PC-3 (cell line): Measurements from ENCODE around the gene HOXB2. TPM values are rescaled to one million over a fixed set of nuclear protein-coding genes. Genes with fewer than 3 reads are reported as not detected.

Experiments
- ATAC-seq: fragments of 200-7000 bp; cut with Tn5 transposase; 2 replicates; pipeline ENCODE4 v1.9.1; 2020; ENCODE audit warnings: mild to moderate bottlenecking, moderate library complexity
- BruUV-seq: library from RNA; stranded (reverse); fragments of 400-500 nt; replicated peaks from 2 replicates; lab custom pipeline; 2021; lab: Mats Ljungman, UMichigan
- CTCF ChIA-PET: fragments of 300-600 bp; sonication (Branson Sonifier 250); formaldehyde crosslinking; loops from one replicate; lab custom pipeline; 2022; ENCODE audit warnings: antibody characterized with exemption; lab: Charles Lee
- POLR2A ChIA-PET: fragments of 300-600 bp; sonication (Branson Sonifier 250); formaldehyde crosslinking; loops from one replicate; lab custom pipeline; 2022; ENCODE audit warnings: antibody characterized with exemption; ENCODE audit not compliant: unreplicated experiment; lab: Charles Lee
- DNase-seq: peaks from one replicate; pipeline ENCODE4 v3.0.0-alpha.2; 2015
- H2AFZ ChIP-seq: fragments of 300-600 bp; sonication (generic); 2 replicates; pipeline ENCODE4 v1.6.0; 2016; ENCODE audit warnings: antibody characterized with exemption, low read length
- H3F3A ChIP-seq: fragments of 300-600 bp; sonication (generic); one replicate; pipeline ENCODE4 v1.6.0; 2017; ENCODE audit warnings: antibody characterized with exemption, low read length, control low read depth, mild to moderate bottlenecking; ENCODE audit not compliant: unreplicated experiment
- H3K27ac ChIP-seq: fragments of 300-600 bp; sonication (generic); 2 replicates; pipeline ENCODE4 v1.5.1; 2016; ENCODE audit warnings: mild to moderate bottlenecking, low read length
- H3K27me3 ChIP-seq: fragments of 300-600 bp; sonication (generic); 2 replicates; pipeline ENCODE4 v1.6.1; 2016; ENCODE audit warnings: low read length, mixed read lengths
- H3K36me3 ChIP-seq: fragments of 300-600 bp; sonication (generic); 2 replicates; pipeline ENCODE4 v1.6.1; 2016; ENCODE audit warnings: low read depth, mixed run types, low read length, mixed read lengths
- H3K4me1 ChIP-seq: fragments of 300-600 bp; sonication (generic); 2 replicates; pipeline ENCODE4 v1.5.1; 2016; ENCODE audit warnings: low read length; ENCODE audit not compliant: insufficient read depth
- H3K4me2 ChIP-seq: fragments of 300-600 bp; sonication (generic); 2 replicates; pipeline ENCODE4 v1.6.0; 2016; ENCODE audit warnings: low read length
- H3K4me3 ChIP-seq: fragments of 300-600 bp; sonication (generic); 2 replicates; pipeline ENCODE4 v1.5.1; 2016; ENCODE audit warnings: mild to moderate bottlenecking, low read length, mixed read lengths
- H3K79me2 ChIP-seq: fragments of 300-600 bp; sonication (generic); 2 replicates; pipeline ENCODE4 v1.6.1; 2017; ENCODE audit warnings: low read length, mixed read lengths
- H3K9ac ChIP-seq: fragments of 300-600 bp; sonication (generic); 2 replicates; pipeline ENCODE4 v1.6.0; 2016; ENCODE audit warnings: mild to moderate bottlenecking, low read length
- H3K9me2 ChIP-seq: fragments of 300-600 bp; sonication (generic); replicated peaks from 2 replicates; pipeline ENCODE4 v1.6.1; 2016; ENCODE audit warnings: mixed run types, low read length, mixed read lengths
- H3K9me3 ChIP-seq: fragments of 300-600 bp; sonication (generic); 2 replicates; pipeline ENCODE4 v1.6.1; 2016; ENCODE audit warnings: low read length, mixed read lengths
- H4K20me1 ChIP-seq: fragments of 300-600 bp; sonication (generic); 2 replicates; pipeline ENCODE4 v1.6.1; 2016; ENCODE audit warnings: low read length, mixed read lengths
- CTCF ChIP-seq: fragments of 300-600 bp; sonication (generic); conservative IDR thresholded peaks from 2 replicates; pipeline ENCODE4 v1.5.1; 2017; ENCODE audit warnings: antibody characterized with exemption, low read depth, mild to moderate bottlenecking, low read length
- EZH2 ChIP-seq: fragments of 300-600 bp; sonication (generic); IDR thresholded peaks from one replicate; pipeline ENCODE4 v1.6.1; 2017; ENCODE audit warnings: antibody characterized with exemption, mild to moderate bottlenecking, low read length; ENCODE audit not compliant: unreplicated experiment
- EZH2phosphoT487 ChIP-seq: fragments of 300-600 bp; sonication (generic); IDR thresholded peaks from 2 replicates; pipeline ENCODE4 v1.6.1; 2018; ENCODE audit warnings: mild to moderate bottlenecking, antibody characterized with exemption, low read length, borderline replicate concordance
- intact Hi-C: fragments of 100-400 bp; cut with micrococcal nuclease; formaldehyde crosslinking; loops from 2 replicates; pipeline ENCODE4 v1.9.0; 2023
- total RNA-seq: library from RNA; depleted of rRNA; stranded (reverse); fragments of >200 nt; gene quantifications from 2 replicates; pipeline ENCODE4 v1.2.3, GENCODE V29; 2014

HOXB2 gene
- total RNA-seq, 1 experiment from 2014 or later = 1.1 TPM

- H3K27ac ChIP-seq = no peak overlapping the region
- no peak overlapping the region for H3K4me2 ChIP-seq
- intact Hi-C loops = no loop called here
- H3K4me3 ChIP-seq = no peak overlapping the region
- no peak overlapping the region for H2AFZ ChIP-seq
- TF ChIP-seq EZH2 = no peak
- TF ChIP-seq EZH2phosphoT487 = no peak
- no peak for TF ChIP-seq CTCF
- no peak overlapping the region for H3K9ac ChIP-seq
- H3K9me3 ChIP-seq = no peaks in the 10 kb centered on the region
- CTCF ChIA-PET = no interaction called here
- H4K20me1 ChIP-seq = no peaks in the 10 kb centered on the region
- H3K27me3 ChIP-seq = no peaks in the 10 kb centered on the region
- no peak for DNase-seq
- H3K4me1 ChIP-seq = 0 out of 2 replicates have a peak, but pooled peaks cover 2% of the 10 kb centered on the region
- no peaks in the 10 kb centered on the region for H3F3A ChIP-seq
- POLR2A ChIA-PET = no interaction called here
- BruUV-seq = no TSS peak
- H3K36me3 ChIP-seq = no peaks in the 10 kb centered on the region
- ATAC-seq = no peak
- H3K79me2 ChIP-seq = no peaks in the 10 kb centered on the region
- no peaks in the 10 kb centered on the region for H3K9me2 ChIP-seq
Measured at GRCh38 chr17:48532261-48532660, 12.6 kb downstream of the HOXB2 start.

- H3K4me2 ChIP-seq = no peak within 1 kb of the TSS
- H3K27ac ChIP-seq = no peak within 1 kb of the TSS
- no peak within 1 kb of the TSS for H3K9ac ChIP-seq
- no peaks in the 10 kb centered on the region for H3K36me3 ChIP-seq
- H3K79me2 ChIP-seq = no peaks in the 10 kb centered on the region
- no peaks in the 10 kb centered on the region for H3K9me3 ChIP-seq
- no peak within 1 kb of the TSS for H2AFZ ChIP-seq
- no peaks in the 10 kb centered on the region for H3K4me1 ChIP-seq
- ChIA-PET CTCF (no interaction called here), POLR2A (no interaction called here)
- TF ChIP-seq EZH2 (no peak), EZH2phosphoT487 (no peak), CTCF (no peak)
- no peaks in the 10 kb centered on the region for H3F3A ChIP-seq
- no peaks in the 10 kb centered on the region for H4K20me1 ChIP-seq
- DNase-seq (no peak), ATAC-seq (no peak)
- no peak within 1 kb of the TSS for H3K4me3 ChIP-seq
- no peaks in the 10 kb centered on the region for H3K27me3 ChIP-seq
- no peaks in the 10 kb centered on the region for H3K9me2 ChIP-seq
- no TSS peak for BruUV-seq
- intact Hi-C loops = no loop called here
Measured at GRCh38 chr17:48530887-48531272, 14.0 kb downstream of the HOXB2 start, which contains the start of gene HOXB1. HOXB1 (minus strand) TSS chr17:48531011; CDS start chr17:48530904, 107 bp downstream.

- no peak for TF ChIP-seq EZH2phosphoT487
- TF ChIP-seq EZH2 = no peak
- TF ChIP-seq CTCF = no peak
- H2AFZ ChIP-seq = no peak overlapping the region
- H3K27ac ChIP-seq = no peak overlapping the region
- no peak overlapping the region for H3K4me2 ChIP-seq
- H3K9me2 ChIP-seq = no peaks in the 10 kb centered on the region
- ChIA-PET POLR2A (no interaction called here), CTCF (no interaction called here)
- intact Hi-C loops = no loop called here
- H3K4me1 ChIP-seq = no peaks in the 10 kb centered on the region
- H3F3A ChIP-seq = no peaks in the 10 kb centered on the region
- no peak for ATAC-seq
- no peak for DNase-seq
- H3K4me3 ChIP-seq = no peak overlapping the region
- no peaks in the 10 kb centered on the region for H4K20me1 ChIP-seq
- no peaks in the 10 kb centered on the region for H3K27me3 ChIP-seq
- BruUV-seq = no TSS peak
- no peak overlapping the region for H3K9ac ChIP-seq
- H3K36me3 ChIP-seq = no peaks in the 10 kb centered on the region
- no peaks in the 10 kb centered on the region for H3K79me2 ChIP-seq
- H3K9me3 ChIP-seq = no peaks in the 10 kb centered on the region
Measured at GRCh38 chr17:48530208-48530886, 14.6 kb downstream of the HOXB2 start.
